Fibroblast of lung (primary cell): ENCODE results near the gene RPS6KA2.

Source experiments
- EZH2 ChIP-seq: IDR thresholded peaks from 2 replicates; pipeline ENCODE4 v1.5.1; 2012; ENCODE audit warnings: low read length, control low read depth, mild to moderate bottlenecking; ENCODE audit errors: missing control alignments
- TF ChIP-seq, protein P1 (sequence below), 2 donors: IDR thresholded peaks in 1 of 2; conservative IDR thresholded peaks in 1 of 2; 1 replicate in 1 of 2; 2 replicates in 1 of 2; pipeline ENCODE4 v1.5.1; 2011 to 2012; ENCODE audit warnings: low read length in 2 of 2, control low read depth in 1 of 2, inconsistent platforms in 1 of 2, low read depth in 1 of 2, mild to moderate bottlenecking in 1 of 2

- TF ChIP-seq, protein P1, sequence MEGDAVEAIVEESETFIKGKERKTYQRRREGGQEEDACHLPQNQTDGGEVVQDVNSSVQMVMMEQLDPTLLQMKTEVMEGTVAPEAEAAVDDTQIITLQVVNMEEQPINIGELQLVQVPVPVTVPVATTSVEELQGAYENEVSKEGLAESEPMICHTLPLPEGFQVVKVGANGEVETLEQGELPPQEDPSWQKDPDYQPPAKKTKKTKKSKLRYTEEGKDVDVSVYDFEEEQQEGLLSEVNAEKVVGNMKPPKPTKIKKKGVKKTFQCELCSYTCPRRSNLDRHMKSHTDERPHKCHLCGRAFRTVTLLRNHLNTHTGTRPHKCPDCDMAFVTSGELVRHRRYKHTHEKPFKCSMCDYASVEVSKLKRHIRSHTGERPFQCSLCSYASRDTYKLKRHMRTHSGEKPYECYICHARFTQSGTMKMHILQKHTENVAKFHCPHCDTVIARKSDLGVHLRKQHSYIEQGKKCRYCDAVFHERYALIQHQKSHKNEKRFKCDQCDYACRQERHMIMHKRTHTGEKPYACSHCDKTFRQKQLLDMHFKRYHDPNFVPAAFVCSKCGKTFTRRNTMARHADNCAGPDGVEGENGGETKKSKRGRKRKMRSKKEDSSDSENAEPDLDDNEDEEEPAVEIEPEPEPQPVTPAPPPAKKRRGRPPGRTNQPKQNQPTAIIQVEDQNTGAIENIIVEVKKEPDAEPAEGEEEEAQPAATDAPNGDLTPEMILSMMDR (conservative IDR thresholded peaks at IDR 0.05 in 1 of 2, IDR thresholded peaks at IDR 0.05 in 1 of 2; ENCODE audit: low read depth in 1 of 2, low read length in 2 of 2) = no peak
- TF ChIP-seq EZH2 = no peak
Measured at GRCh38 chr6:166620478-166621113, 6.5 kb downstream of the RPS6KA2 start.
